Upper lobe of right lung (tissue), 1 donor: ENCODE results near the gene RHBDL1. TPM values are rescaled to one million over a fixed set of nuclear protein-coding genes. Genes with fewer than 3 reads are reported as not detected.

Source experiments
- ATAC-seq: fragments of 200-7000 bp; cut with Tn5 transposase; one replicate; pipeline ENCODE4 v1.9.1; 2020; ENCODE audit warnings: mild to moderate bottlenecking, moderate library complexity
- DNase-seq: peaks from one replicate; pipeline ENCODE4 v3.0.0-alpha.2; 2020
- H3K27ac ChIP-seq: fragments of 200-600 bp; one replicate; pipeline ENCODE4 v1.8.0; 2022
- H3K27me3 ChIP-seq: fragments of 200-600 bp; one replicate; pipeline ENCODE4 v1.8.0; 2022; ENCODE audit warnings: mild to moderate bottlenecking
- H3K36me3 ChIP-seq: fragments of 200-600 bp; one replicate; pipeline ENCODE4 v1.8.0; 2022
- H3K4me1 ChIP-seq: fragments of 200-600 bp; one replicate; pipeline ENCODE4 v1.8.0; 2022
- H3K4me3 ChIP-seq: fragments of 200-600 bp; one replicate; pipeline ENCODE4 v1.8.0; 2022; ENCODE audit warnings: mild to moderate bottlenecking
- H3K9me3 ChIP-seq: fragments of 200-600 bp; one replicate; pipeline ENCODE4 v1.8.0; 2022
- intact Hi-C: fragments of 100-400 bp; cut with DNase I; formaldehyde crosslinking; loops from one replicate; pipeline ENCODE4 v1.11.0; 2022
- total RNA-seq: library from RNA; stranded (reverse); fragmentation: NEBNext Ultra II Directional; extraction: Animal tissue kit (Norgen Biotek cat#: 25700); gene quantifications from one replicate; pipeline ENCODE4 v1.2.1, GENCODE V29; 2021
- TF ChIP-seq, protein P1 (sequence below): fragments of 200-600 bp; IDR thresholded peaks from one replicate; pipeline ENCODE4 v1.8.0; 2022; ENCODE audit warnings: antibody characterized with exemption
- donor health status: DM: no; HTN: yes; CAD: no; lungs with severe emphysema.

The RHBDL1 gene
- total RNA-seq, 1 donor from 2014 or later: 2.0 TPM

DNA sequence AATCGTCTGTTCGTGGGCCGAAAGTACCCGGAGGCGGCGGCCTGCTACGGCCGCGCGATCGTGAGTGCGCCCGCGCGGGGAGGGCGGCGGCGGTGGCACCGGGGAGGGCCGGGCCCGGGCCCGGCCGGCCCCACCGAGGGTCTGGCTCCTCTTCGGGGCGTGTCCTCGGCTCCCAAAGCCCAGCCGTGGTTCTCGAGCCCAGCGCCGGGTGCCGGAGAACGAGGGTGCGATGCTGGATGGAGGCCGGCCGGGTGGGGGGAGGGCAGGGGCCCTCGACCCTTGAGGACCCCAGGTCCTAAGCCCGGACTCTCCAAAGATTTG, 5.1 kb downstream of the RHBDL1 start:
- peak overlapping the region; percentile 89 for H3K27ac ChIP-seq
- no peaks in the 10 kb centered on the region for H3K9me3 ChIP-seq
- TF ChIP-seq, protein P1, sequence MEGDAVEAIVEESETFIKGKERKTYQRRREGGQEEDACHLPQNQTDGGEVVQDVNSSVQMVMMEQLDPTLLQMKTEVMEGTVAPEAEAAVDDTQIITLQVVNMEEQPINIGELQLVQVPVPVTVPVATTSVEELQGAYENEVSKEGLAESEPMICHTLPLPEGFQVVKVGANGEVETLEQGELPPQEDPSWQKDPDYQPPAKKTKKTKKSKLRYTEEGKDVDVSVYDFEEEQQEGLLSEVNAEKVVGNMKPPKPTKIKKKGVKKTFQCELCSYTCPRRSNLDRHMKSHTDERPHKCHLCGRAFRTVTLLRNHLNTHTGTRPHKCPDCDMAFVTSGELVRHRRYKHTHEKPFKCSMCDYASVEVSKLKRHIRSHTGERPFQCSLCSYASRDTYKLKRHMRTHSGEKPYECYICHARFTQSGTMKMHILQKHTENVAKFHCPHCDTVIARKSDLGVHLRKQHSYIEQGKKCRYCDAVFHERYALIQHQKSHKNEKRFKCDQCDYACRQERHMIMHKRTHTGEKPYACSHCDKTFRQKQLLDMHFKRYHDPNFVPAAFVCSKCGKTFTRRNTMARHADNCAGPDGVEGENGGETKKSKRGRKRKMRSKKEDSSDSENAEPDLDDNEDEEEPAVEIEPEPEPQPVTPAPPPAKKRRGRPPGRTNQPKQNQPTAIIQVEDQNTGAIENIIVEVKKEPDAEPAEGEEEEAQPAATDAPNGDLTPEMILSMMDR: no peak
- no peak for DNase-seq
- H3K36me3 ChIP-seq: peaks cover 17% of the 10 kb centered on the region
- ATAC-seq: no peak
- H3K4me1 ChIP-seq: peaks cover 32% of the 10 kb centered on the region
- H3K4me3 ChIP-seq: peak overlapping the region; percentile 70
- intact Hi-C loops: no loop called here
- H3K27me3 ChIP-seq: no peaks in the 10 kb centered on the region

DNA sequence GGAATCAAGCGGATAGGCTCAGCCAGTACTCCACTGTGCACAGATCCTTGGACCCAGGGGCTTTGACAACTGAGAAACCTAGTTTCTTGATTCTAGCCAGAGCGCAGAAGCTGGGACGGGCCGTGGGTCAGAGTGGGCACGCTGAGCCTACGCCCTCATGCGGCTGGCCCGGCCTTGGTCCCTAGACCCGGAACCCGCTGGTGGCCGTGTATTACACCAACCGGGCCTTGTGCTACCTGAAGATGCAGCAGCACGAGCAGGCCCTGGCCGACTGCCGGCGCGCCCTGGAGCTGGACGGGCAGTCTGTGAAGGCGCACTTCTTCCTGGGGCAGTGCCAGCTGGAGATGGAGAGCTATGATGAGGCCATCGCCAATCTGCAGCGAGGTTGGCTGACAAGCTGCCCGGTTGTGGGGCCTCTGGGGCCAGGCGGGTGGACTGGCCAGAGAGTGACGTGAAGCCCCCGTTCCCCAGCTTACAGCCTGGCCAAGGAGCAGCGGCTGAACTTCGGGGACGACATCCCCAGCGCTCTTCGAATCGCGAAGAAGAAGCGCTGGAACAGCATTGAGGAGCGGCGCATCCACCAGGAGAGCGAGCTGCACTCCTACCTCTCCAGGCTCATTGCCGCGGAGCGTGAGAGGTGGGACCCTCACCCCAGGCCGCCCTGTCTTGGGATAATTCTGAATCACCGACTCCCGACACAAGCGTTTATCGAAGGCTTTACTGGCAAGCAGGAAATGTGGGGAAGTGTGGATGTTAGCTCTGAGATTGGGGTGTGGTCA, 5.7 kb downstream of the RHBDL1 start:
- no peaks in the 10 kb centered on the region for H3K9me3 ChIP-seq
- peak overlapping the region; percentile 70 for H3K4me3 ChIP-seq
- intact Hi-C loops: no loop called here
- TF ChIP-seq, protein P1: peak; percentile 11
- H3K27ac ChIP-seq: peak overlapping the region; percentile 89
- no peak for ATAC-seq
- no peak for DNase-seq
- no peaks in the 10 kb centered on the region for H3K27me3 ChIP-seq
- H3K4me1 ChIP-seq: peaks cover 37% of the 10 kb centered on the region
- peaks cover 17% of the 10 kb centered on the region for H3K36me3 ChIP-seq

DNA sequence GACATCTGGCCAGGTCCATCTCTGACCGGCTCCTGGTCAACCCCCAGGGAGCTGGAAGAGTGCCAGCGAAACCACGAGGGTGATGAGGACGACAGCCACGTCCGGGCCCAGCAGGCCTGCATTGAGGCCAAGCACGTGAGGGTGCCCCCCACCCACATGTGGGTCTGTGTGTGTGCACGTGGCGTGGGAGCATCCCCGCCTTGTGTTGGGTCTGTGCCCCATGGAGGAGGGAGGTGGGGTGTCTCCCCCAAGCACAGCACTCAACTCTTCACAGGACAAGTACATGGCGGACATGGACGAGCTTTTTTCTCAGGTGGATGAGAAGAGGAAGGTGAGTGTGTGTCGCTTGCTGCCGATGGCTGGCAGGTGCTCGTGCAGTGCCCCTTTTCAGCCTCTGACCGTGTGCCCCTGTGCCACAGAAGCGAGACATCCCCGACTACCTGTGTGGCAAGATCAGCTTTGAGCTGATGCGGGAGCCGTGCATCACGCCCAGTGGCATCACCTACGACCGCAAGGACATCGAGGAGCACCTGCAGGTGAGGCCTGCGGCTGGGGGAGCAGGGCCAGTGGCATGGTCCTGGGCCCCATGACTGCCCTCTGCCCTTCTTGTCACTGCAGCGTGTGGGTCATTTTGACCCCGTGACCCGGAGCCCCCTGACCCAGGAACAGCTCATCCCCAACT, 6.4 kb downstream of the RHBDL1 start:
- H3K4me3 ChIP-seq: peak overlapping the region; percentile 70
- peaks cover 17% of the 10 kb centered on the region for H3K36me3 ChIP-seq
- no peak for ATAC-seq
- no peak for DNase-seq
- H3K27me3 ChIP-seq: no peaks in the 10 kb centered on the region
- intact Hi-C loops: no loop called here
- H3K4me1 ChIP-seq: peaks cover 37% of the 10 kb centered on the region
- H3K9me3 ChIP-seq: no peaks in the 10 kb centered on the region
- H3K27ac ChIP-seq: no peak overlapping the region
- TF ChIP-seq, protein P1: no peak

DNA sequence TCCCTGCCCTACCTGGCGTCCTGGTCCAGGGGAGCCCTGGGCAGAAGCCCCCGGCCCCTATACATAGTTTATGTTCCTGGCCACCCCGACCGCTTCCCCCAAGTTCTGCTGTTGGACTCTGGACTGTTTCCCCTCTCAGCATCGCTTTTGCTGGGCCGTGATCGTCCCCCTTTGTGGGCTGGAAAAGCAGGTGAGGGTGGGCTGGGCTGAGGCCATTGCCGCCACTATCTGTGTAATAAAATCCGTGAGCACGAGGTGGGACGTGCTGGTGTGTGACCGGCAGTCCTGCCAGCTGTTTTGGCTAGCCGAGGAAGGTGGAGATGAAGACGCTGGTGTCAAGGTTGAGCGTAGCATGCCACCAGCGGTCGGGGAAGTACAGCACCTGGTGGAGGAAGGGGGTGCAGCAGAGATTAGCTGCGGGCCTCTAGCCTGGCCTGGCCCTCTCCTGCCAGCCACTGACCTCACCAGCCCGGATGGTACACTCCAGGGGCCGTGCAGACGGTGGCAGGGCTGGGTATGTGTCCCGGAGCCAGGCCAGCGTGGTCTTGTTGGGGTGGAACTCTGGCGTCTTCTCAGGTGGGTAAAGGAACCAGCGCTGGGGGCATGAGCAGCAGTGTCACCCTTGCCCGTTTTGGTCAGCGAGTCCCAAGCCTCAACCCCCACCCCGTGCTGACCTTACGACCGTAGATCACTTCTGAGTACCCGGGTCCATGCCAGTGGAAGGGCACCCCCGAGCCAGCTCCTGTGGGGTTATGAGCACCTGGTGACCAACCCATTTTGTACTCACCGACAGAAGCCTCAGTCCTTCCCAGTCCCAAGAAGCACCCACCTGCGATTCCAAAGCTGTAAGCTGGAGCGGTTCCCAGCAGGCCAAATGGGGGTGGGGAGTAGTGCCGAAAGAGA, 7.3 kb downstream of the RHBDL1 start:
- intact Hi-C loops: no loop called here
- peaks cover 37% of the 10 kb centered on the region for H3K4me1 ChIP-seq
- DNase-seq: no peak
- H3K9me3 ChIP-seq: no peaks in the 10 kb centered on the region
- peaks cover 17% of the 10 kb centered on the region for H3K36me3 ChIP-seq
- TF ChIP-seq, protein P1: no peak
- ATAC-seq: no peak
- no peaks in the 10 kb centered on the region for H3K27me3 ChIP-seq
- no peak overlapping the region for H3K27ac ChIP-seq
- peak overlapping the region; percentile 75 for H3K4me3 ChIP-seq

DNA sequence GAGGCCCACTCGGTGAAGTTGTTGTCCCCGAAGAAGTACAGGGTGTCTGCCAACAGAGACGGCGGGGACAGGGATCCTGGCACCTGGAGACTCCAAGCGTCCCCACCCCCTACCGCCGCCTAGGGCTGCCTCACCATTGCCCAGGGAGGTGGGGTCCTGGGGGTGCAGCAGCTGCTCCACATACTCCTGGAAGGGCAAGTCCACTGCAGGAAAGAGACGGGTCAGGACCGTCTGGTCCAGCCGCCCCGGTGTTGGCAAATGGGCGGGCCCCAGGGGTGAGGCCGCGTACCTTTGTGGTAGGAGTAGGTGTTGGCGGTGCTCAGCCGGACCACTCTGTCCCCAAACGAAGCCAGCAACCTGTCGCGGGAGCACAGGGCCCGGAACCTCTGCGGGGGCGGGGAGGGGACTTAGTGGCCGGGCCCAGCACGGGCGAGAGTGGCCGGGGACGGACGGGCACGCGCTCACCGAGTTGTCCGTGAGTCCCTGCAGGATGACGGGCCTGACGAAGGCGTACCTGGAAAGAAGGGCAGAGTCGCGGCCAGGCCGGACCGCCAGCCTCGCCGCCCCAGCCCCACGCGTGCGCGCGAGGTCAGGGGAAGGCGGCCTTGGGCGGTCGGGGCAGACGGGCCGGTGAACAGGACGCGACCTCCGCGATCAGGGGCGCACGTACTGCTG, 8.1 kb downstream of the RHBDL1 start:
- Histone ChIP-seq H3K27me3 (no peaks in the 10 kb centered on the region), H3K4me1 (peaks cover 38% of the 10 kb centered on the region), H3K36me3 (peaks cover 17% of the 10 kb centered on the region), H3K27ac (peak overlapping the region; percentile 86), H3K4me3 (peak overlapping the region; percentile 75), H3K9me3 (no peaks in the 10 kb centered on the region)
- TF ChIP-seq, protein P1: no peak
- no peak for DNase-seq
- no peak for ATAC-seq
- intact Hi-C loops: no loop called here
